Hepatocyte (in vitro differentiated cells): Measurements from ENCODE around the gene IMPACT.

ENCODE experiments used
- EZH2 ChIP-seq: fragments of 200-600 bp; sonication (generic); IDR thresholded peaks from 2 replicates; pipeline ENCODE4 v1.6.1; 2016; ENCODE audit warnings: antibody characterized with exemption, mild to moderate bottlenecking, borderline replicate concordance
- EZH2phosphoT487 ChIP-seq: fragments of 200-600 bp; sonication (generic); IDR thresholded peaks from one replicate; pipeline ENCODE4 v1.6.1; 2018; ENCODE audit warnings: antibody characterized with exemption, mild to moderate bottlenecking, low read depth, moderate library complexity; ENCODE audit not compliant: unreplicated experiment, severe bottlenecking
- TF ChIP-seq, protein P1 (sequence below): fragments of 200-600 bp; sonication (generic); IDR thresholded peaks from 2 replicates; pipeline ENCODE4 v1.5.1; 2016; ENCODE audit warnings: antibody characterized with exemption, mild to moderate bottlenecking; ENCODE audit not compliant: poor library complexity

GRCh38 chr18:24490539-24490938 is 64.1 kb downstream of the IMPACT start:
- TF ChIP-seq, protein P1, sequence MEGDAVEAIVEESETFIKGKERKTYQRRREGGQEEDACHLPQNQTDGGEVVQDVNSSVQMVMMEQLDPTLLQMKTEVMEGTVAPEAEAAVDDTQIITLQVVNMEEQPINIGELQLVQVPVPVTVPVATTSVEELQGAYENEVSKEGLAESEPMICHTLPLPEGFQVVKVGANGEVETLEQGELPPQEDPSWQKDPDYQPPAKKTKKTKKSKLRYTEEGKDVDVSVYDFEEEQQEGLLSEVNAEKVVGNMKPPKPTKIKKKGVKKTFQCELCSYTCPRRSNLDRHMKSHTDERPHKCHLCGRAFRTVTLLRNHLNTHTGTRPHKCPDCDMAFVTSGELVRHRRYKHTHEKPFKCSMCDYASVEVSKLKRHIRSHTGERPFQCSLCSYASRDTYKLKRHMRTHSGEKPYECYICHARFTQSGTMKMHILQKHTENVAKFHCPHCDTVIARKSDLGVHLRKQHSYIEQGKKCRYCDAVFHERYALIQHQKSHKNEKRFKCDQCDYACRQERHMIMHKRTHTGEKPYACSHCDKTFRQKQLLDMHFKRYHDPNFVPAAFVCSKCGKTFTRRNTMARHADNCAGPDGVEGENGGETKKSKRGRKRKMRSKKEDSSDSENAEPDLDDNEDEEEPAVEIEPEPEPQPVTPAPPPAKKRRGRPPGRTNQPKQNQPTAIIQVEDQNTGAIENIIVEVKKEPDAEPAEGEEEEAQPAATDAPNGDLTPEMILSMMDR = no peak
- TF ChIP-seq EZH2 (no peak), EZH2phosphoT487 (no peak)
